Activated naive CD4-positive, alpha-beta T cell treated with anti-CD3 and anti-CD28 coated beads, Interleukin-2, amount 10 ng/mL, durations not matched to agents 7 days and 5 days (primary cell): ENCODE measurements around the gene FNBP1L.

Experiments
- CTCF ChIA-PET: fragments of 350-600 bp; sonication (Branson Sonifier 250); formaldehyde crosslinking; loops from one replicate; lab custom pipeline; 2021; ENCODE audit warnings: antibody characterized with exemption; lab: Charles Lee
- DNase-seq: peaks from one replicate; pipeline ENCODE4 v3.0.0-alpha.2; 2020
- H3K27ac Mint-ChIP-seq: one replicate; pipeline ENCODE4 v1.8.0; 2021; ENCODE audit warnings: mild to moderate bottlenecking, moderate library complexity, mixed read lengths
- H3K27me3 Mint-ChIP-seq: one replicate; pipeline ENCODE4 v1.8.0; 2021; ENCODE audit warnings: mild to moderate bottlenecking, mixed read lengths
- H3K36me3 Mint-ChIP-seq: one replicate; pipeline ENCODE4 v1.8.0; 2021; ENCODE audit warnings: mixed read lengths
- H3K4me1 Mint-ChIP-seq: one replicate; pipeline ENCODE4 v1.8.0; 2021; ENCODE audit warnings: mixed read lengths
- H3K4me3 Mint-ChIP-seq: one replicate; pipeline ENCODE4 v1.8.0; 2021; ENCODE audit warnings: mild to moderate bottlenecking, moderate library complexity, mixed read lengths
- H3K9me3 Mint-ChIP-seq: one replicate; pipeline ENCODE4 v1.8.0; 2021; ENCODE audit warnings: mixed read lengths

FNBP1L gene

DNA sequence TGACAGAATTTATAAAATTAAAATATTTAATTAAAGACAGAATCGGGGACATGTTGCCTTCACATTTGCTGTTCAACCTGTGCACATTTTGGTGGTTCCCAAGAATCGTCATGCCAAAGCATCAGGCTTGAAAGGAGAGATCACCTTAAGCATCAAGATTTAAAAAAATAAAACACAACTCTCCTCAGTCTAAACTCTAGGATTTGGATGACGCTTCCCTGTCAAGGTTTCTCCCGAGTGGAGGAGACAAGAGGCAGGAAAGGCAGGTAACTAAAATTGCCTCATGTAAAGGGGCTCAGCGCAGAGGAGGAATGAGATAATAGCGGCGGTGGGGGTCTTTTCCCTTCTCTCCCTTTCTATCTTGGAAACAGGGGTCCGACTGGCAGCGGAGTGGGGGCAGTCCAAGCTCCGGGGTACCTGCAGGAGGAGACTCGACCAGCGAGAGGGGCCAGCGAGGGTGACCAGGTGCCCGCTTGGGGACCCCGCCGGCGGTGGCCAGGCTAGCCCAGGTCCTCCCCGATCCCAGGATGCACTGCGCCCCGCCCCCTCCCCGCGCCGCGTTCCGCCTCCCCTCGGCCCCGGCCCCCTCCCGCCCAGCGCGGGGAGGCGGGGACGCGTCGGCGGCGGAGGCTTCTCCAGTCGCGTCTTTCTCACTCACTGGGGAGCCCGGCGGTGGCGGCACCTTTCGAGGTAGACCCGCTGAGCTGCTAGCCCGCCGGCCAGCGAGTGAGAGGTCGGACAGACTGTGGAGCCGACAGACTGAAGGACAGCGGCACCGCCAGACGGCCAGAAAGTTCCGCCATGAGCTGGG is at the start of gene FNBP1L:
FNBP1L (plus strand) TSS at position 638 of the 811 bp plus-strand sequence; CDS start at position 802, 164 bp downstream.
- CTCF ChIA-PET = no interaction called here
- peaks cover 66% of the 10 kb centered on the region for H3K27me3 Mint-ChIP-seq

DNA sequence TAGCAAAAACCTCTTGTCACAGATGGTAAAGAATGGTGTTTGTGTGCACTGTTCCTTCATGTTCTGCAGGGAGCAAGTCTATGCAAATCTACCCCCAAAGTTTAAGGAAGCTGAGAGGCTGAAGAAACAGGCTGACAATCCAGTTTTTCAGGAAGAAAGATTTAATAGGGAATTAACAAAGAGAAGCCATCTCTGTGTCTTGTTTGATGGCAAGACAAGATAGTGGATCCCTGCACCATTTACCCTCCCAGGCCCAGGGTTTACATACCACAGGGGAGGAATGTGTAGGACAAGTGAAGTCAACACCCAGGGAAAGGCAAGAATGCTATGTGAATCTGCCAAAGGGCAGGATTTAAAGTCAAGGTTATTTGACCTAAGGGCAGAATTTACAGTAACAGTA is 48.1 kb upstream of the FNBP1L start:
- no peak overlapping the region for H3K4me3 Mint-ChIP-seq
- DNase-seq = no peak
- no peak overlapping the region for H3K27ac Mint-ChIP-seq
- no peaks in the 10 kb centered on the region for H3K4me1 Mint-ChIP-seq
- no peaks in the 10 kb centered on the region for H3K9me3 Mint-ChIP-seq
- H3K36me3 Mint-ChIP-seq = no peaks in the 10 kb centered on the region
- peaks cover 4% of the 10 kb centered on the region for H3K27me3 Mint-ChIP-seq
- CTCF ChIA-PET = interaction anchor here (0.7 to 1.0 kb wide), 2 partner anchors 606 to 1247 kb away, joined by 3 read pairs; no protein-coding TSS in a partner anchor

More for the DNA sequence above, at the start of gene FNBP1L:
- Mint-ChIP-seq H3K4me1 (peaks cover 17% of the 10 kb centered on the region), H3K9me3 (no peaks in the 10 kb centered on the region), H3K36me3 (peaks cover 2% of the 10 kb centered on the region), H3K4me3 (peak within 1 kb of the TSS; percentile 85), H3K27ac (no peak within 1 kb of the TSS)
- peak; percentile 61 for DNase-seq

DNA sequence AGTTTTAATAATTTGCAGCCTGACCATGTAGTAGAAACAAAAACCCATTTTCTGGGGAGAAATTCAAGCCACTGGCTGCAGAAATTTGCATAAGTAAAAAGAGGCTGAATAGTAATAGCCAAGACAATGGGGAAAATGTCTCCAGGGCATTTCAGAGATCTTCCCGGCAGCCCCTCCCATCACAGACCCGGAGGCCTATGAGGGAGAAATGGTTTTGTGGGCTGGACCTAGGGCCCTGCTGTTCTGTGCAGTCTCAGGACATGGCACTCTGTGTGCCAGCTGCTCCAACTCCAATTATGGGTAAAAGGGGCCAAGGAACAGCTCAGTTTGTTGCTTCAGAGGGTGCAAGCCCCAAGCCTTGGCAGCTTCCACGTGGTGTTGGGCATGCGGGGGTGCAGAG is 39.7 kb upstream of the FNBP1L start:
- Mint-ChIP-seq H3K27ac (no peak overlapping the region), H3K4me3 (no peak overlapping the region), H3K4me1 (no peaks in the 10 kb centered on the region), H3K36me3 (no peaks in the 10 kb centered on the region), H3K9me3 (peaks cover 4% of the 10 kb centered on the region), H3K27me3 (peaks cover 11% of the 10 kb centered on the region)
- CTCF ChIA-PET = no interaction called here
- no peak for DNase-seq

DNA sequence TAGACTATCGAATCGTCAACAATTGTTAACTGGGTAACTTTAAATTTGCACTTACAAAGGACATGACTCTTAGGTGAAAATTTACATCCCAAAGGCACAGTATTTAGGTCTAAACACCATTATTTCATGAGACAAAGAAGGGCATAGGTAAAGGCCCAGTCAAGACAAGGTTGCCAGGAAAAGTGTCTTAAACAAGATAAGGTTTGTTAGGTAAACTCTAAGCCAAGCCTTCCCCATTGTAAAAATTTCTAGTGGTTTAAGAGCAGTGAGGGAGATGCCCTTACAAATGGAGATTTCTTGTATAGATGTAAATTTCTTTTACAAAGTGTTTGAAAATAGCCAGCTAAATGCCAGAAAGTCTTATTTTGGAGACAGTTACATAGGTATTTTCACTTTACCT is 36.9 kb upstream of the FNBP1L start:
- H3K9me3 Mint-ChIP-seq = peaks cover 4% of the 10 kb centered on the region
- DNase-seq = no peak
- H3K4me1 Mint-ChIP-seq = no peaks in the 10 kb centered on the region
- no peak overlapping the region for H3K4me3 Mint-ChIP-seq
- CTCF ChIA-PET = no interaction called here
- no peak overlapping the region for H3K27ac Mint-ChIP-seq
- peaks cover 14% of the 10 kb centered on the region for H3K27me3 Mint-ChIP-seq
- no peaks in the 10 kb centered on the region for H3K36me3 Mint-ChIP-seq

DNA sequence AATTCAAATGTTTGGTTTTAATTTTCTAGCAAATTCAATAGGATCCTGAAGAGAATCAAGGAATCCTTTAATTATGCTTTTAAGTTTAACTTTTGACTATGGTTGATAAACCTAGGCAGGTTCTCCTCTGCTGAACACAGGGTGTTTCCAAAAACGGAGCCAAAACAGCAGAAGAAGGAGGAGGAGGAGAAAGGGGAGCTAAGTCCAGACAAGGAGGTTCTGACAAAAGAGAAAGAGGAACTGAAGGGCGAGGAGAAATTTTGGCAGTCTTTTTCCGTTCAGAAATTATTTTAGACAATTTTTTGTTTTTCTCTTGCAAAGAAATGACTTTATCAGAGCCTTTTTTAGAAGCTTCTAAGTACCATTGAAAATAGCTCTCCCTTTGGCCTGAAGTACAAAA is 33.2 kb upstream of the FNBP1L start:
- Mint-ChIP-seq H3K36me3 (no peaks in the 10 kb centered on the region), H3K27ac (no peak overlapping the region), H3K4me3 (no peak overlapping the region), H3K27me3 (peaks cover 14% of the 10 kb centered on the region), H3K9me3 (no peaks in the 10 kb centered on the region), H3K4me1 (no peaks in the 10 kb centered on the region)
- CTCF ChIA-PET = interaction anchor here (1.5 kb wide), 1 partner anchor 10 kb away, joined by 4 read pairs; no protein-coding TSS in a partner anchor
- DNase-seq = no peak

DNA sequence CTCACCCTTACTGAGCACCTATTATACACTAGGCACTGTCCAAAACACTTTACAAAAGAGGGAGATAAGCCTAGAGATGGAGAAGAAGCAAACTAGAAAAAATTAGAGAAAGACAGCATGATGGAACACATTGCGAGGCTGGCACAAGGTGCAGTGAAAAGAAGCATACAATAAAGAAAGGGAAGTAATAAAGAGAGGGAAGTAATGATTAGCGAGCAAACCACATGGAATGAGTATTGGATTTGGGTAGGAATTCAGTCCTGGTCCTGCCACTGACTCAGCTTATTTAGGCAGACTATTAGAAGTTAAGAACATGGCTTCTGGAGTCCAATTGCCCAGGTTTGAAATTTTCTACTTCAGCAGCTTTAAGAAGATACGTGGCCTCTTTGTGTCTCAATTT is 32.6 kb upstream of the FNBP1L start:
- Mint-ChIP-seq H3K4me1 (no peaks in the 10 kb centered on the region), H3K36me3 (no peaks in the 10 kb centered on the region), H3K27ac (no peak overlapping the region), H3K9me3 (no peaks in the 10 kb centered on the region), H3K4me3 (no peak overlapping the region), H3K27me3 (peaks cover 14% of the 10 kb centered on the region)
- CTCF ChIA-PET = interaction anchor here (1.5 kb wide), 1 partner anchor 10 kb away, joined by 4 read pairs; no protein-coding TSS in a partner anchor
- DNase-seq = no peak

DNA sequence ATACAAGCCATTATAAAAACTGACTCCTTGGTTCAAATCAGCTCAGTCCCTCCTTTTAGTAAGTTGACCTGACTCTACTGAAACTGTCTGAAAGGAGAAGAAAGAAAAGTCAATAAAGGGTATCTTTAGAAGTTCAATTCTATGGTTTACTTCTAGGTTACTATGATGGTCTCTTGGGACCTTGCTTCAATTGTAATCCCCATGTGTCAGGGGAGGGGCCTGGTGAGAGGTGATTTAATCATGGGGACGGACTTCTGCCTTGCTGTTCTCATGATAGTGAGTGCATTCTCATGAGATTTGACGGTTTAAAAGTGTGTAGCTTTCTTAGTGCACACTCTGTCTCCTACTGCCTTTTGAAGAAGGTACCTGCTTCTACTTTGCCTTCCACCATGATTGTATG is 31.7 kb upstream of the FNBP1L start:
- Mint-ChIP-seq H3K36me3 (no peaks in the 10 kb centered on the region), H3K27ac (no peak overlapping the region), H3K27me3 (peaks cover 14% of the 10 kb centered on the region), H3K4me3 (no peak overlapping the region), H3K4me1 (no peaks in the 10 kb centered on the region), H3K9me3 (no peaks in the 10 kb centered on the region)
- CTCF ChIA-PET = no interaction called here
- no peak for DNase-seq

DNA sequence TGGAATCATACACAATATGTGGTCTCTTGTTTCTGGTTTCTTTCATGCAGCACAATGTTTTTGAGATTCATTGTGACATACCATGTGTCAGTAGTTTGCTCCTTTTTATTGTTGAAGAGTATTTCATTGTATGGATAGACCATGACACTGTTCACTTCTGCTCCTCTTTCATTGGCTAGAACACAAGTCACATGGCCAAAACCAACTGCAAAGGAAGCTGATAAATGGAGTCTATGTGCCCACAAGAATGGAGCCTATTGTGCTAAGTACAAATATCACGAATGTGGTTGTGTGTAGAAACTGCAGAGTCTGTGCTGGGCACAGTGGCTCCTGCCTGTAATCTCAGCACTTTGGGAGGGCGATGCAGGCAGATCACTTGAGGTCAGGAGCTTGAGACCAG is 28.6 kb upstream of the FNBP1L start:
- CTCF ChIA-PET = no interaction called here
- Mint-ChIP-seq H3K4me3 (no peak overlapping the region), H3K27ac (no peak overlapping the region), H3K9me3 (no peaks in the 10 kb centered on the region), H3K27me3 (peaks cover 7% of the 10 kb centered on the region), H3K4me1 (no peaks in the 10 kb centered on the region), H3K36me3 (no peaks in the 10 kb centered on the region)
- no peak for DNase-seq

DNA sequence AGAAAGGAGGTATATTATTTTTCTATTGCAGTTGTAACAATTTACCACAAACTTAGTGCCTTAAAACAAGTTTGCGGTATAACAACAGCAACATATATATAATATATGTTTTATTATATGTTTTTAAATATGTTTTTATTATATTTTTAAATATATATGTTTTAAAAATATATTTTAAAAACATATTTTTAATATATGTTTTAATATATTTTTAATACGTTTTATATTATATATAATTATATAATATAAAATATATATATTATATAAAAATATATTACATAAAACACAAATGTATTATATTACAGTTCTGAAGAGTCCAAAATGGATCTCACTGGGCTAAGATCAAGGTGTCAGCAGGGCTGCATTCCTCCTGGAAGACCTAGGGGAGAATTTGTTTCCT is 27.5 kb upstream of the FNBP1L start:
- peaks cover 4% of the 10 kb centered on the region for H3K27me3 Mint-ChIP-seq
- no peak overlapping the region for H3K4me3 Mint-ChIP-seq
- no peaks in the 10 kb centered on the region for H3K4me1 Mint-ChIP-seq
- CTCF ChIA-PET = no interaction called here
- no peak overlapping the region for H3K27ac Mint-ChIP-seq
- no peaks in the 10 kb centered on the region for H3K36me3 Mint-ChIP-seq
- H3K9me3 Mint-ChIP-seq = no peaks in the 10 kb centered on the region
- no peak for DNase-seq

DNA sequence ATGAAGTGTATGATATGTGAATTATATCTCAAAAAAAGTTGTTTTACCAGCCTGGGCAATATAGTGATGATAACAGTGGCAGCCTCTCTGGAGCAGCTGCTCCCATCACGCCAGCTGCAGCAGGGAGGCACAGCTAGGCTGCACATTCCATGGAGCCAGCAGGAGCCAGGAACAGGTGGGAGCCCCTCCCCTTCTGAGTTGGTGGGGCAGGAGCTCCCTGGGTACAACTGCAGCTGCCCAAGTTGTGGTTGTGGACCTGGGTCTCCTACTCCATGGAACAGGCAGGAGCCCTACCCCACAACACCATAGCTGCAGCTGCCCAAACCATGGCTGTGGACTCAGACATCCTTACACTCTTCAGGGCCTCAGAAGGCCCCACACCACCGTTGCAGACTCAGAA is 21.7 kb upstream of the FNBP1L start:
- CTCF ChIA-PET = no interaction called here
- Mint-ChIP-seq H3K27ac (no peak overlapping the region), H3K27me3 (peaks cover 28% of the 10 kb centered on the region), H3K9me3 (no peaks in the 10 kb centered on the region), H3K4me1 (no peaks in the 10 kb centered on the region), H3K4me3 (no peak overlapping the region), H3K36me3 (no peaks in the 10 kb centered on the region)
- no peak for DNase-seq

DNA sequence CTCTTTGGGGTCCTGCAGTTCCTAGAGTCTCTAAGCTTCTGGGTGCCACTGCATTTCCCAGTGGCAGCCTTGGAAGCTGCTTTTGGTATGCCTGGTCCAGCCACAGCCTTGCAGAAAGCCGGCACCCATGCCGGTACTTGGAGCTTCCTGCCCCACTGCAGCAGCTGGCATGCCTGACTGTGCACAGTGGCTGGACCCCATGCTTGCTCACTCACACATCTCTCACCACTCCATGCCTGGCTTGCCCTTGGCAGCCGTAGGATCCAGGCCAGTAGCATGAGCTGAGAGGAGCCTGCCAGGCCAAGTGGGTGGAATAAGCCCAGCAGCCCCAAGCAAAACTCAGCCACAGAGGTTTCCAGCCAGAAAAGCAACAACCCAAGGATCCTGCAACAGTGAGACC is 20.3 kb upstream of the FNBP1L start:
- no peaks in the 10 kb centered on the region for H3K4me1 Mint-ChIP-seq
- no peaks in the 10 kb centered on the region for H3K9me3 Mint-ChIP-seq
- H3K4me3 Mint-ChIP-seq = no peak overlapping the region
- H3K27me3 Mint-ChIP-seq = peaks cover 31% of the 10 kb centered on the region
- CTCF ChIA-PET = interaction anchor here (1.7 kb wide), 1 partner anchor 123 kb away, joined by 7 read pairs; no protein-coding TSS in a partner anchor
- no peak overlapping the region for H3K27ac Mint-ChIP-seq
- DNase-seq = no peak
- H3K36me3 Mint-ChIP-seq = no peaks in the 10 kb centered on the region

DNA sequence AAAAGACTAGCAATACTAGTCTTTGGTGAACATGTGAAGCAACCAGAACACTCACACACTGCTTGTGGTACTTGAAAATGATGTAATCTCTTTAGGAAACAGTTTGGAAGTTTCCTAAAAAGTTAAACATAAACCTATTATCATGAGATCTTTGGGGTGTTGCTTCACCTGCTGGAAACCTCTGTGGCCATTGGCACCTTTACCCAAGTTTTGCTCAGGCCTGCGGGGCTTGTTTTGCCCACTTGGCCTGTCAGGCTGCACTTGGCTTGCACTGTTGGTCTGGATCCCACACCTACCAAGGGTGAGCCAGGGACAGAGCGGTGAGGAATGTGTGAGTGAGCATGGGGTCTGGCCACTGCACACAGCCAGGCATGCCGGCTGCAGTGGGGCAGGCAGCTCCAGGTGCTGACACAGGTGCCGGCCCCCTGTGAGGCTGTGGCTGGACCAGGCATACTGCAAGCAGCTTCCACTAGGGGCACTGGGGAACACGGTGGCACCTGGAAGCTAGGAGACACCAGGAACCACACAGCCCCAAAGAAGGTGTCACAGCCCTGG is 14.4 kb upstream of the FNBP1L start:
- CTCF ChIA-PET = interaction anchor here (0.9 to 1.9 kb wide), 3 partner anchors 129 to 382 kb away, joined by 4 to 13 read pairs (median 4); no protein-coding TSS in a partner anchor
- H3K36me3 Mint-ChIP-seq = no peaks in the 10 kb centered on the region
- H3K4me3 Mint-ChIP-seq = no peak overlapping the region
- DNase-seq = no peak
- H3K4me1 Mint-ChIP-seq = no peaks in the 10 kb centered on the region
- peaks cover 48% of the 10 kb centered on the region for H3K27me3 Mint-ChIP-seq
- no peak overlapping the region for H3K27ac Mint-ChIP-seq
- H3K9me3 Mint-ChIP-seq = no peaks in the 10 kb centered on the region

DNA sequence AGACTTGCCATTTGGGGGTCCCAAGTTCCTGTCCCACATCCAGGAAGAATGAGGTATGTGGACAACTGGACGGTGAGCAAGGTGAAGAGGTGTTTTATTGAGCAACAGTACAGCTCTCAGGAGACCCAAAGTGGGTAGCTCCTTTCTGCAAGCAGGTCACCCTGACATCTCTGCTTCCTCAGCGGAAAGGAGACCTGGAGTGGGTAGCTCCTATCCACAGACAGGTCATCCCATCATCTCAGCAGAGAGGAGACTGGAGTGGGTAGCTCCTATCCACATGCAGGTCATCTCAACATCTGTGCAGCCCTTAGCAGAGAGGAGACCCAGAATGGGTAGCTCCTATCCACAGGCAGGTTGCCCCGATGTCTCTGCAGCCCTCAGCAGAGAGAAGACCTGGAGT is 13.8 kb upstream of the FNBP1L start:
- no peak for DNase-seq
- Mint-ChIP-seq H3K9me3 (no peaks in the 10 kb centered on the region), H3K27ac (no peak overlapping the region), H3K4me3 (no peak overlapping the region), H3K36me3 (no peaks in the 10 kb centered on the region), H3K27me3 (peaks cover 45% of the 10 kb centered on the region), H3K4me1 (no peaks in the 10 kb centered on the region)
- CTCF ChIA-PET = interaction anchor here (0.9 to 1.9 kb wide), 3 partner anchors 129 to 382 kb away, joined by 4 to 13 read pairs (median 4); no protein-coding TSS in a partner anchor

DNA sequence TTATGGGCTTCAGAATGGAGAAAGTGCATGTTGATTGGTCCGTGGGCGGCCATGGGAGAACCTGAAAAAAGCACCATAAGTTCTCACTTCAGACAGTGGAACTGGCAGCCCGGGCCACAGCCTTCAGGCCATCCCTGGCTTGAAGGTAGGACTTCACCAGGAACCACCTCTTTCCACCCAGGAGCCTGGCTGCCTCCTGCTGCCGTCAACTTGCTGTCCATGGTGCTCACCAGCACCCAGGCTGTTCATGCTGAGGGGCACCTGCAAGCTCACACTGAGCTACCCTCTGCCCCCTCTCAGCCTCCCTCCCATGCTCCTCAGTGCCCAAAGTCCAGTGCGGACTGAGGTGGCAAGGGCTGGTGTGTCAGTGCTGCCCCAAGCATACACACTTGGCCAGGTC is 12.9 kb upstream of the FNBP1L start:
- no peak for DNase-seq

More for the DNA sequence above, 12.9 kb upstream of the FNBP1L start:
- no peaks in the 10 kb centered on the region for H3K9me3 Mint-ChIP-seq
- H3K4me3 Mint-ChIP-seq = no peak overlapping the region
- no peaks in the 10 kb centered on the region for H3K36me3 Mint-ChIP-seq
- peaks cover 52% of the 10 kb centered on the region for H3K27me3 Mint-ChIP-seq
- H3K27ac Mint-ChIP-seq = no peak overlapping the region
- CTCF ChIA-PET = interaction anchor here (1.7 to 1.9 kb wide), 2 partner anchors 130 to 381 kb away, joined by 4 to 13 read pairs; no protein-coding TSS in a partner anchor
- H3K4me1 Mint-ChIP-seq = no peaks in the 10 kb centered on the region
